CD4-positive, alpha-beta T cell (primary cell): Measurements from ENCODE around the gene SETBP1. TPM values are rescaled to one million over a fixed set of nuclear protein-coding genes. Genes with fewer than 3 reads are reported as not detected.
A peak's percentile ranks its signal among the peaks of the same experiment; 100 is the strongest.

ENCODE experiments used
- ATAC-seq: fragments of 200-7000 bp; cut with Tn5 transposase; one replicate; pipeline ENCODE4 v1.10.0; 2022; ENCODE audit warnings: mild to moderate bottlenecking; ENCODE audit not compliant: poor library complexity
- CTCF ChIA-PET: fragments of 350-600 bp; sonication (Branson Sonifier 250); formaldehyde crosslinking; loops from one replicate; lab custom pipeline; 2021; ENCODE audit warnings: antibody characterized with exemption, inconsistent platforms; lab: Charles Lee
- POLR2A ChIA-PET: fragments of 350-600 bp; sonication (Branson Sonifier 250); formaldehyde crosslinking; loops from one replicate; lab custom pipeline; 2021; ENCODE audit warnings: antibody characterized with exemption, inconsistent platforms; lab: Charles Lee
- DNase-seq, 14 experiments: peaks; one replicate each; pipeline ENCODE4 v3.0.0-alpha.2; 2013 to 2020; ENCODE audit warnings: mixed read lengths in 2 of 14
- H3K27ac ChIP-seq, 2 donors: one replicate each; pipeline versions ENCODE4 v1.5.1 to v1.7.0; 2013; ENCODE audit warnings: low read length in 2 of 2, low read depth in 1 of 2, mild to moderate bottlenecking in 1 of 2
- H3K27me3 ChIP-seq, 2 experiments: 1 replicate in 1 of 2; 2 replicates in 1 of 2; pipeline versions ENCODE4 v1.6.1 to v1.7.0; 2013; ENCODE audit warnings: low read length in 2 of 2, control low read depth in 1 of 2, mild to moderate bottlenecking in 1 of 2, moderate library complexity in 1 of 2; ENCODE audit not compliant: insufficient read depth in 2 of 2, control insufficient read depth in 1 of 2
- H3K36me3 ChIP-seq: one replicate; pipeline ENCODE4 v1.6.1; 2013; ENCODE audit warnings: low read length, control low read depth; ENCODE audit not compliant: insufficient read depth
- H3K4me1 ChIP-seq: one replicate; pipeline ENCODE4 v1.6.1; 2013; ENCODE audit warnings: low read length, control low read depth; ENCODE audit not compliant: insufficient read depth
- H3K4me3 ChIP-seq: one replicate; pipeline ENCODE4 v1.5.1; 2013; ENCODE audit warnings: mild to moderate bottlenecking, low read length, moderate library complexity
- H3K9me3 ChIP-seq, 2 experiments: 1 replicate in 1 of 2; 2 replicates in 1 of 2; pipeline versions ENCODE4 v1.6.1 to v1.7.0; 2013; ENCODE audit warnings: low read length in 2 of 2, mild to moderate bottlenecking in 2 of 2, control low read depth in 1 of 2, moderate library complexity in 1 of 2; ENCODE audit not compliant: control insufficient read depth in 1 of 2, insufficient read depth in 1 of 2
- H3K27ac Mint-ChIP-seq: one replicate; pipeline ENCODE4 v1.8.0; 2020; ENCODE audit warnings: mixed read lengths
- H3K27me3 Mint-ChIP-seq: one replicate; pipeline ENCODE4 v1.8.0; 2021; ENCODE audit warnings: mixed read lengths
- H3K36me3 Mint-ChIP-seq: one replicate; pipeline ENCODE4 v1.8.0; 2021; ENCODE audit warnings: low read depth, mixed read lengths
- H3K4me1 Mint-ChIP-seq: one replicate; pipeline ENCODE4 v1.8.0; 2021; ENCODE audit warnings: low read depth, mixed read lengths
- H3K4me3 Mint-ChIP-seq: one replicate; pipeline ENCODE4 v1.8.0; 2020; ENCODE audit warnings: mild to moderate bottlenecking, mixed read lengths
- H3K9me3 Mint-ChIP-seq: one replicate; pipeline ENCODE4 v1.8.0; 2020; ENCODE audit warnings: mixed read lengths
- CTCF ChIP-seq: fragments of 200-600 bp; IDR thresholded peaks from one replicate; pipeline ENCODE4 v1.8.0; 2022; ENCODE audit warnings: antibody characterized with exemption, mild to moderate bottlenecking
- intact Hi-C, 2 experiments: fragments of 100-400 bp; cut with DNase I in 1 of 2; cut with micrococcal nuclease in 1 of 2; formaldehyde crosslinking; loops; one replicate each; pipeline versions ENCODE4 v1.15.1 to v1.9.0; 2023 to 2025; cut with DNase I, micrococcal nuclease
- total RNA-seq, 174 experiments: library from RNA in 2 of 174; stranded (reverse) in 2 of 174; gene quantifications; one replicate each; pipeline ENCODE4 v1.2.3 and lab custom pipeline; 2021 to 2026

Gene SETBP1
- total RNA-seq, 2 experiments from 2014 or later, result 0.25 to 0.41 TPM

GRCh38 chr18:44796429-44797428, 116.0 kb downstream of the SETBP1 start:
- intact Hi-C loops, result no loop called here
- ATAC-seq (no peak), DNase-seq (no peak)
- Mint-ChIP-seq H3K27me3 (no peaks in the 10 kb centered on the region), H3K4me1 (no peaks in the 10 kb centered on the region), H3K27ac (no peak overlapping the region), H3K36me3 (no peaks in the 10 kb centered on the region), H3K4me3 (no peak overlapping the region), H3K9me3 (peaks cover 4% of the 10 kb centered on the region)
- H3K27me3 ChIP-seq, result no peaks in the 10 kb centered on the region
- H3K36me3 ChIP-seq, result no peaks in the 10 kb centered on the region
- CTCF ChIA-PET, result no interaction called here
- no peak overlapping the region for H3K4me3 ChIP-seq
- POLR2A ChIA-PET, result no interaction called here
- no peak overlapping the region for H3K27ac ChIP-seq
- TF ChIP-seq CTCF, result no peak
- no peaks in the 10 kb centered on the region for H3K4me1 ChIP-seq
- H3K9me3 ChIP-seq, result no peaks in the 10 kb centered on the region

- Mint-ChIP-seq H3K27me3 (no peaks in the 10 kb centered on the region), H3K36me3 (no peaks in the 10 kb centered on the region), H3K4me3 (no peak overlapping the region), H3K27ac (no peak overlapping the region), H3K4me1 (no peaks in the 10 kb centered on the region), H3K9me3 (peaks cover 4% of the 10 kb centered on the region)
- ChIA-PET CTCF (no interaction called here), POLR2A (no interaction called here)
- no peak for TF ChIP-seq CTCF
- Histone ChIP-seq H3K4me1 (no peaks in the 10 kb centered on the region), H3K27ac (no peak overlapping the region), H3K9me3 (no peaks in the 10 kb centered on the region), H3K27me3 (no peaks in the 10 kb centered on the region), H3K36me3 (no peaks in the 10 kb centered on the region), H3K4me3 (no peak overlapping the region)
- ATAC-seq, result no peak
- peak in 2 of 14 experiments; percentile 13 to 28 for DNase-seq
- intact Hi-C loops, result no loop called here
Observed at GRCh38 chr18:44798433-44799048, 117.9 kb downstream of the SETBP1 start.

GRCh38 chr18:44799382-44799906, 118.8 kb downstream of the SETBP1 start:
- no peaks in the 10 kb centered on the region for H3K36me3 Mint-ChIP-seq
- no peaks in the 10 kb centered on the region for H3K27me3 Mint-ChIP-seq
- CTCF ChIA-PET, result no interaction called here

More at GRCh38 chr18:44799382-44799906, 118.8 kb downstream of the SETBP1 start:
- H3K27me3 ChIP-seq, result no peaks in the 10 kb centered on the region
- H3K9me3 ChIP-seq, result no peaks in the 10 kb centered on the region
- intact Hi-C loops, result no loop called here
- DNase-seq, result no peak
- H3K27ac ChIP-seq, result no peak overlapping the region
- no peak overlapping the region for H3K4me3 Mint-ChIP-seq
- POLR2A ChIA-PET, result no interaction called here
- H3K9me3 Mint-ChIP-seq, result peaks cover 4% of the 10 kb centered on the region
- no peaks in the 10 kb centered on the region for H3K4me1 Mint-ChIP-seq
- TF ChIP-seq CTCF, result no peak
- ATAC-seq, result no peak
- H3K27ac Mint-ChIP-seq, result no peak overlapping the region
- no peaks in the 10 kb centered on the region for H3K36me3 ChIP-seq
- H3K4me3 ChIP-seq, result no peak overlapping the region
- H3K4me1 ChIP-seq, result no peaks in the 10 kb centered on the region
